GM19463 (cell line): ENCODE measurements around the gene PLPP1.

ENCODE experiments used
- ATAC-seq: cut with Tn5 transposase; IDR thresholded peaks from one replicate; pipeline ENCODE4 v1.9.1; 2021; ENCODE audit warnings: mild to moderate bottlenecking, moderate library complexity; ENCODE audit not compliant: unreplicated experiment

PLPP1 gene

GRCh38 chr5:55454282-55454681 is 80.5 kb downstream of the PLPP1 start:
- ATAC-seq: no peak

GRCh38 chr5:55453211-55453610 is 81.6 kb downstream of the PLPP1 start:
- no peak for ATAC-seq

- ATAC-seq: no peak
Measured at GRCh38 chr5:55451976-55452375, 82.8 kb downstream of the PLPP1 start.

GRCh38 chr5:55450050-55450765 is 84.6 kb downstream of the PLPP1 start:
- no peak for ATAC-seq

GRCh38 chr5:55446640-55447351 is 88.0 kb downstream of the PLPP1 start:
- ATAC-seq: no peak

GRCh38 chr5:55445791-55446190 is 89.0 kb downstream of the PLPP1 start:
- no peak for ATAC-seq

- no peak for ATAC-seq
Measured at GRCh38 chr5:55441954-55442353, 92.8 kb downstream of the PLPP1 start.

GRCh38 chr5:55441107-55441771 is 93.5 kb downstream of the PLPP1 start:
- no peak for ATAC-seq

GRCh38 chr5:55440188-55440646 is 94.5 kb downstream of the PLPP1 start:
- no peak for ATAC-seq

- ATAC-seq: no peak
Measured at GRCh38 chr5:55438998-55439397, 95.8 kb downstream of the PLPP1 start.

GRCh38 chr5:55437859-55438206 is 96.9 kb downstream of the PLPP1 start:
- ATAC-seq: no peak

GRCh38 chr5:55437452-55437851 is 97.3 kb downstream of the PLPP1 start:
- ATAC-seq: no peak

GRCh38 chr5:55432549-55432948 is 102.2 kb downstream of the PLPP1 start:
- ATAC-seq: no peak

GRCh38 chr5:55429613-55430253 is 105.0 kb downstream of the PLPP1 start:
- ATAC-seq: no peak

GRCh38 chr5:55429221-55429612 is 105.5 kb downstream of the PLPP1 start:
- no peak for ATAC-seq

- no peak for ATAC-seq
Measured at GRCh38 chr5:55427157-55427556, 107.6 kb downstream of the PLPP1 start.

GRCh38 chr5:55426455-55426854 is 108.3 kb downstream of the PLPP1 start:
- ATAC-seq: no peak

- peak; percentile 93 for ATAC-seq
Measured at GRCh38 chr5:55421074-55421529, 113.7 kb downstream of the PLPP1 start.

- ATAC-seq: no peak
Measured at GRCh38 chr5:55418994-55419968, 115.5 kb downstream of the PLPP1 start.

- no peak for ATAC-seq
Measured at GRCh38 chr5:55416306-55416705, 118.5 kb downstream of the PLPP1 start.
